ENCODE results near the gene ETV6.

Gene ETV6

GRCh38 chr12:11801643-11802042, 152.2 kb downstream of the ETV6 start:
- no peak for DNase-seq (ENCODE audit: low spot score)

GRCh38 chr12:11804130-11804529, 154.7 kb downstream of the ETV6 start:
- DNase-seq (ENCODE audit: low spot score), result no peak

- no peak for DNase-seq (ENCODE audit: low spot score)
Observed at GRCh38 chr12:11805043-11805442, 155.6 kb downstream of the ETV6 start.

GRCh38 chr12:11805680-11806079, 156.2 kb downstream of the ETV6 start:
- DNase-seq (ENCODE audit: low spot score), result no peak

GRCh38 chr12:11807458-11807857, 158.0 kb downstream of the ETV6 start:
- no peak for DNase-seq (ENCODE audit: low spot score)

GRCh38 chr12:11808931-11809330, 159.5 kb downstream of the ETV6 start:
- DNase-seq (ENCODE audit: low spot score), result no peak

- no peak for DNase-seq (ENCODE audit: low spot score)
Observed at GRCh38 chr12:11810206-11810545, 160.7 kb downstream of the ETV6 start.

GRCh38 chr12:11811008-11811407, 161.5 kb downstream of the ETV6 start:
- DNase-seq (ENCODE audit: low spot score), result no peak

GRCh38 chr12:11812241-11812585, 162.7 kb downstream of the ETV6 start:
- no peak for DNase-seq (ENCODE audit: low spot score)

GRCh38 chr12:11812586-11813437, 163.3 kb downstream of the ETV6 start:
- no peak for DNase-seq (ENCODE audit: low spot score)

GRCh38 chr12:11813438-11813813, 164.0 kb downstream of the ETV6 start:
- no peak for DNase-seq (ENCODE audit: low spot score)

- peak; percentile 80 for DNase-seq (ENCODE audit: low spot score)
Observed at GRCh38 chr12:11814374-11814773, 164.9 kb downstream of the ETV6 start.

GRCh38 chr12:11815397-11815796, 165.9 kb downstream of the ETV6 start:
- DNase-seq (ENCODE audit: low spot score), result no peak

- no peak for DNase-seq (ENCODE audit: low spot score)
Observed at GRCh38 chr12:11819643-11820042, 170.2 kb downstream of the ETV6 start.

- no peak for DNase-seq (ENCODE audit: low spot score)
Observed at GRCh38 chr12:11820476-11820875, 171.0 kb downstream of the ETV6 start.

GRCh38 chr12:11821386-11822080, 172.1 kb downstream of the ETV6 start:
- no peak for DNase-seq (ENCODE audit: low spot score)

- no peak for DNase-seq (ENCODE audit: low spot score)
Observed at GRCh38 chr12:11822081-11822834, 172.8 kb downstream of the ETV6 start.

GRCh38 chr12:11823043-11823442, 173.6 kb downstream of the ETV6 start:
- DNase-seq (ENCODE audit: low spot score), result no peak

GRCh38 chr12:11823593-11823992, 174.1 kb downstream of the ETV6 start:
- no peak for DNase-seq (ENCODE audit: low spot score)

- no peak for DNase-seq (ENCODE audit: low spot score)
Observed at GRCh38 chr12:11824069-11824468, 174.6 kb downstream of the ETV6 start.

GRCh38 chr12:11824736-11825135, 175.3 kb downstream of the ETV6 start:
- no peak for DNase-seq (ENCODE audit: low spot score)

- no peak for DNase-seq (ENCODE audit: low spot score)
Observed at GRCh38 chr12:11825278-11825677, 175.8 kb downstream of the ETV6 start.

- DNase-seq (ENCODE audit: low spot score), result no peak
Observed at GRCh38 chr12:11826574-11826973, 177.1 kb downstream of the ETV6 start.
